GM12878 (cell line): ENCODE results near the gene MLST8. TPM values are rescaled to one million over a fixed set of nuclear protein-coding genes. Genes with fewer than 3 reads are reported as not detected.
A peak's percentile ranks its signal among the peaks of the same experiment; 100 is the strongest.

Experiments used
- ATAC-seq: fragments of 200-7000 bp; cut with Tn5 transposase; 3 replicates; pipeline ENCODE4 v1.9.1; 2020; ENCODE audit warnings: mild to moderate bottlenecking, moderate library complexity
- BruUV-seq: library from RNA; stranded (reverse); fragments of 400-500 nt; replicated peaks from 2 replicates; lab custom pipeline; 2021; lab: Mats Ljungman, UMichigan
- CTCF ChIA-PET: fragments of 300-600 bp; sonication (Branson Sonifier 250); formaldehyde crosslinking; extraction: SDS; loops from one replicate; lab custom pipeline; 2021; ENCODE audit warnings: inconsistent platforms; lab: Yijun Ruan, JAX
- POLR2A ChIA-PET: fragments of 350-600 bp; formaldehyde crosslinking; extraction: SDS; loops from one replicate; lab custom pipeline; 2021; ENCODE audit warnings: inconsistent platforms; lab: Charles Lee
- RAD21 ChIA-PET: fragments of 300-600 bp; sonication (Branson Sonifier 250); formaldehyde crosslinking; loops from one replicate; lab custom pipeline; 2023; ENCODE audit warnings: antibody characterized with exemption; ENCODE audit not compliant: unreplicated experiment; lab: Charles Lee
- SMC1A ChIA-PET: fragments of 300-600 bp; sonication (Branson Sonifier 250); formaldehyde crosslinking; loops from one replicate; lab custom pipeline; 2023; ENCODE audit not compliant: unreplicated experiment, uncharacterized antibody; lab: Charles Lee
- DNase-seq: peaks from one replicate; pipeline ENCODE4 v3.0.0-alpha.2; 2011; ENCODE audit warnings: low read depth, low spot score
- FAIRE-seq: peaks from 3 replicates; lab custom pipeline; 2011; peaks lifted over from hg19 to GRCh38; lab: Jason Lieb, UNC
- H2AFZ ChIP-seq: 2 replicates; pipeline ENCODE4 v1.6.0; 2011; ENCODE audit warnings: low read depth, low read length, control low read depth; ENCODE audit not compliant: control insufficient read depth
- H3K27ac ChIP-seq: 2 replicates; pipeline ENCODE4 v1.5.1; 2011; ENCODE audit warnings: control low read depth; ENCODE audit not compliant: control insufficient read depth, insufficient read depth
- H3K27me3 ChIP-seq, 2 experiments: replicated peaks in 1 of 2; 2 replicates each; pipeline versions ENCODE4 v1.6.0 to v1.6.1; 2011; ENCODE audit warnings: low read length in 1 of 2; ENCODE audit not compliant: control insufficient read depth in 2 of 2, insufficient read depth in 2 of 2
- H3K36me3 ChIP-seq, 2 experiments: 2 replicates each; pipeline ENCODE4 v1.5.1; 2011; ENCODE audit warnings: low read length in 1 of 2; ENCODE audit not compliant: control insufficient read depth in 2 of 2, insufficient read depth in 2 of 2
- H3K4me1 ChIP-seq: 2 replicates; pipeline ENCODE4 v1.6.1; 2011; ENCODE audit warnings: mild to moderate bottlenecking, low read length, moderate library complexity, mixed read lengths; ENCODE audit not compliant: control insufficient read depth, insufficient read depth
- H3K4me2 ChIP-seq: 2 replicates; pipeline ENCODE4 v1.6.0; 2011; ENCODE audit warnings: control low read depth; ENCODE audit not compliant: control insufficient read depth, insufficient read depth
- H3K4me3 ChIP-seq: fragments of 200-600 bp; sonication (generic); 2 replicates; pipeline ENCODE4 v1.5.1; 2016
- H3K79me2 ChIP-seq: 2 replicates; pipeline ENCODE4 v1.6.0; 2011; ENCODE audit warnings: low read length; ENCODE audit not compliant: control insufficient read depth, insufficient read depth
- H3K9ac ChIP-seq: 2 replicates; pipeline ENCODE4 v1.8.0; 2011; ENCODE audit warnings: low read length, control low read depth, mixed read lengths; ENCODE audit not compliant: control insufficient read depth, insufficient read depth
- H3K9me3 ChIP-seq: replicated peaks from 3 replicates; pipeline ENCODE4 v1.5.1; 2011; ENCODE audit warnings: mild to moderate bottlenecking, low read length; ENCODE audit not compliant: control insufficient read depth, insufficient read depth
- H4K20me1 ChIP-seq: 2 replicates; pipeline ENCODE4 v1.6.0; 2011; ENCODE audit not compliant: control insufficient read depth, insufficient read depth
- CREB1 ChIP-seq: IDR thresholded peaks from 2 replicates; pipeline ENCODE4 v1.6.1; 2012; ENCODE audit warnings: low read depth, mild to moderate bottlenecking, inconsistent platforms
- CUX1 ChIP-seq: IDR thresholded peaks from 2 replicates; pipeline ENCODE4 v1.6.1; 2012; ENCODE audit warnings: improper control_type of control experiment, low read depth, low read length; ENCODE audit not compliant: insufficient replicate concordance
- E2F8 ChIP-seq: fragments of 450-650 bp; IDR thresholded peaks from 2 replicates; pipeline ENCODE4 v1.6.1; 2018; ENCODE audit warnings: mild to moderate bottlenecking, low read depth, moderate library complexity; ENCODE audit not compliant: partially characterized antibody
- GABPA ChIP-seq: IDR thresholded peaks from 2 replicates; pipeline ENCODE4 v1.6.1; 2014; ENCODE audit warnings: antibody characterized with exemption, low read depth, mild to moderate bottlenecking, inconsistent platforms
- GATAD2B ChIP-seq: fragments of 450-650 bp; conservative IDR thresholded peaks from 2 replicates; pipeline ENCODE4 v1.6.1; 2017; ENCODE audit warnings: low read depth, mild to moderate bottlenecking, moderate library complexity
- JUND ChIP-seq: IDR thresholded peaks from 2 replicates; pipeline ENCODE4 v1.6.1; 2012; ENCODE audit warnings: low read depth, mild to moderate bottlenecking, low read length, improper control_type of control experiment, moderate library complexity
- LARP7 ChIP-seq: fragments of 450-650 bp; IDR thresholded peaks from 2 replicates; pipeline ENCODE4 v1.6.1; 2017; ENCODE audit warnings: mild to moderate bottlenecking
- SIX5 ChIP-seq: IDR thresholded peaks from 2 replicates; pipeline ENCODE4 v1.6.1; 2011; ENCODE audit warnings: mild to moderate bottlenecking, low read depth, low read length, moderate library complexity; ENCODE audit not compliant: severe bottlenecking
- SMAD5 ChIP-seq: IDR thresholded peaks from 2 replicates; pipeline ENCODE4 v1.6.1; 2016; ENCODE audit warnings: antibody characterized with exemption, low read depth
- STAT3 ChIP-seq: IDR thresholded peaks from 2 replicates; pipeline ENCODE4 v1.6.1; 2011; ENCODE audit warnings: low read depth, low read length, improper control_type of control experiment
- WGBS: methylation state at CpG from one replicate; pipeline ENCODE4 v1.1.6; 2016; ENCODE audit warnings: low lambda C conversion rate; ENCODE audit not compliant: insufficient replicate concordance, insufficient coverage; ENCODE audit errors: missing lambda C conversion rate; 5-methylcytosine and 5-hydroxymethylcytosine counted together
- in situ Hi-C: fragments of 300-500 bp; cut with MboI; formaldehyde crosslinking; loops from 9 replicates; pipeline ENCODE4 v1.14.3; 2018; ENCODE audit warnings: mixed read lengths
- intact Hi-C: fragments of 100-400 bp; cut with micrococcal nuclease; formaldehyde crosslinking; loops from one replicate; pipeline ENCODE4 v1.14.2; 2022; ENCODE audit not compliant: unreplicated experiment
- polyA plus RNA-seq, 11 experiments: library from polyadenylated mRNA; depleted of rRNA in 4 of 11; unstranded in 6 of 11; stranded (reverse) in 5 of 11; fragments of >200 nt; fragmentation: Nextera tagmentation in 4 of 11; fragmentation: Illumina TruSeq in 1 of 11; extraction: Ambion mirVana in 4 of 11; extraction: Trizol in 1 of 11; gene quantifications; 1 replicate in 1 of 11; 2 replicates in 10 of 11; pipeline versions ENCODE4 v1.2.1 to v1.2.3, GENCODE V29; 2011 to 2016; ENCODE audit warnings: inconsistent platforms in 2 of 11, missing spikeins in 2 of 11, low read depth in 1 of 11
- total RNA-seq, 4 experiments: library from RNA; depleted of rRNA in 3 of 4; stranded (reverse); fragments of >200 nt in 3 of 4; fragmentation: Illumina TruSeq in 1 of 4; extraction: Trizol in 1 of 4; gene quantifications; 2 replicates each; pipeline versions ENCODE4 v1.2.1 to v1.2.3, GENCODE V29; 2013 to 2021

The MLST8 gene
- total and polyA plus RNA-seq, 10 of the 15 experiments (the other 5 are each of a cell fraction or from before 2014, with no cell fraction given), result 1.0 to 114 (median 64.2) TPM

DNA sequence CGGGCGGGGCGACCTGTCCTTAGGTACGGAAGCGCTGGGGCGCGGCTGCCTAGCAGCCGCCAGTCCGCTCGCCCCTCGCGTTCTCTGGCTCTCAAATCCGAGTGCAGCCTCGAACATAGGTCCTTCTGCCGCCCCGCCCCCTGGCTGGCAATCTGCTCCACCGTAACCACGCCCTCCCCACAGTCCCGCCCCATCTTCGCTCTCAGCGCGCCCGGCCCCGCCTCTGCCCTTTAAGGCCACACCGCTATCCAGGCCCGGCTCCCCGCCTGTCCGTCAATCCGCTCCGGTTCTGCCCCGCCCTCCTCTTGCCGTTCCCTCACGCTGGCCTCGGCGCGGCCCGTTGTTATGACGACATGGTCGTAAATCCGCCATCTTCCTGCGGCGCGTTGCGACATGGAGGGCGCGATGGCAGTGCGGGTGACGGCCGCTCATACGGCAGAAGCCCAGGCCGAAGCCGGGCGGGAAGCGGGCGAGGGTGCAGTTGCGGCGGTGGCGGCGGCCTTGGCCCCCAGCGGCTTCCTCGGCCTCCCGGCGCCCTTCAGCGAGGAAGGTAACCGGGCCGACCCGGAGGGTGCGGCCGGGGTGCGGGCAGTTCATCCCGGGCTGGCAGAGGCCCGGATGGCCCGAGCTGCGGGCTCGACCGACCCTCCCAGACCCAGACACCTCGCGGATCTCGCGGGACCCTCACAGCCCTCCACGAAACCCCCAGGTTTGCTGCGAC lies 18.1 kb downstream of the MLST8 start, which contains the start of gene E4F1 (continued):
- TF ChIP-seq CUX1 (no peak), SIX5 (peak; percentile 42)

GRCh38 chr16:2223942-2224486 lies 18.8 kb downstream of the MLST8 start:
- peak overlapping the region; percentile 85 for H2AFZ ChIP-seq
- intact Hi-C loops, result loop anchor here (2.0 kb wide), 1 partner anchor 27 kb away; the partner anchor contains the start of gene ECI1
- no peak for TF ChIP-seq STAT3
- TF ChIP-seq JUND, result no peak
- 0 out of 2 replicates have a peak, but pooled peaks have one; percentile 9 for TF ChIP-seq LARP7
- no peak for TF ChIP-seq CREB1
- TF ChIP-seq SMAD5, result no peak
- no peak for TF ChIP-seq GABPA
- no peak for TF ChIP-seq E2F8
- no peak for TF ChIP-seq GATAD2B

More at GRCh38 chr16:2223942-2224486, 18.8 kb downstream of the MLST8 start:
- Histone ChIP-seq H3K79me2 (peaks cover 27% of the 10 kb centered on the region), H3K27me3 (no peaks in the 10 kb centered on the region), H3K9ac (peak overlapping the region; percentile 87), H3K4me3 (peak overlapping the region; percentile 96), H3K4me1 (peaks cover 5% of the 10 kb centered on the region; the same call in 1 of the 2 replicates), H4K20me1 (no peaks in the 10 kb centered on the region), H3K4me2 (peak overlapping the region; percentile 40), H3K36me3 (peaks cover 4 to 6% of the 10 kb centered on the region in 2 experiments; a peak in 3 of 4 replicates), H3K27ac (peak overlapping the region; percentile 78), H3K9me3 (no peaks in the 10 kb centered on the region)
- ATAC-seq (peak; percentile 61), FAIRE-seq (no peak), DNase-seq (no peak)
- ChIA-PET SMC1A (no interaction called here), POLR2A (no interaction called here), RAD21 (no interaction called here), CTCF (interaction anchor here (1.3 kb wide), 1 partner anchor 28 kb away, joined by 3 read pairs; no protein-coding TSS in a partner anchor)
- TSS peak; percentile 77 for BruUV-seq
- WGBS, result 3% methylated on average over 20 of the region's 22 CpGs
- in situ Hi-C loops, result no loop called here
